Peyer's patch (tissue), 4 donors: Measurements from ENCODE around the gene CLEC16A.

Experiments
- CTCF ChIP-seq, 6 experiments: fragments of 450-650 bp in 4 of 6; fragments of 200-600 bp in 2 of 6; sonication (generic) in 1 of 6; IDR thresholded peaks; one replicate each; pipeline ENCODE4 v1.5.1; 2017 to 2019; ENCODE audit warnings: antibody characterized with exemption in 6 of 6, mild to moderate bottlenecking in 3 of 6, moderate library complexity in 1 of 6
- POLR2A ChIP-seq, 2 donors: fragments of 450-650 bp; IDR thresholded peaks; one replicate each; pipeline ENCODE4 v1.5.1; 2017; ENCODE audit warnings: antibody characterized with exemption in 2 of 2, mild to moderate bottlenecking in 2 of 2, moderate library complexity in 2 of 2

GRCh38 chr16:10946308-10946707 lies 1.9 kb downstream of the CLEC16A start:
- TF ChIP-seq POLR2A (IDR thresholded peaks at IDR 0.05) = no peak
- no peak for TF ChIP-seq CTCF (IDR thresholded peaks at IDR 0.05)
